K562 (cell line): ENCODE results near the gene C1orf174. TPM values are rescaled to one million over a fixed set of nuclear protein-coding genes. Genes with fewer than 3 reads are reported as not detected.

Experiments
- BCOR ChIP-seq: fragments of 450-650 bp; IDR thresholded peaks from 2 replicates; pipeline ENCODE4 v1.6.1; 2016
- GATA2 ChIP-seq: sonication (generic); formaldehyde crosslinking; IDR thresholded peaks from 2 replicates; pipeline ENCODE4 v1.4.0; 2020; ENCODE audit warnings: mild to moderate bottlenecking, missing genetic modification reagents
- GATAD2B ChIP-seq: fragments of 450-650 bp; IDR thresholded peaks from 2 replicates; pipeline ENCODE4 v1.6.1; 2017; ENCODE audit warnings: mild to moderate bottlenecking, borderline replicate concordance
- MGA ChIP-seq: fragments of 450-650 bp; IDR thresholded peaks from 2 replicates; pipeline ENCODE4 v1.6.1; 2016; ENCODE audit warnings: mild to moderate bottlenecking, moderate library complexity
- RUNX1 ChIP-seq: sonication (generic); IDR thresholded peaks from 2 replicates; pipeline ENCODE4 v1.6.1; 2016; ENCODE audit warnings: antibody characterized with exemption, low read depth
- TRIM24 ChIP-seq, 2 experiments: fragments of 450-650 bp; IDR thresholded peaks; 2 replicates each; pipeline ENCODE4 v1.6.1; 2016
- ZNF398 ChIP-seq: fragments of 250-450 bp; sonication (Bioruptor Pico); IDR thresholded peaks from 2 replicates; pipeline ENCODE4 v1.8.0; 2021; ENCODE audit warnings: moderate library complexity, mild to moderate bottlenecking, inconsistent platforms
- polyA plus RNA-seq, 8 experiments: library from polyadenylated mRNA; depleted of rRNA in 4 of 8; stranded (reverse) in 5 of 8; unstranded in 3 of 8; fragments of >200 nt; fragmentation: Nextera tagmentation in 2 of 8; fragmentation: Illumina TruSeq in 1 of 8; extraction: Ambion mirVana in 2 of 8; extraction: Trizol in 1 of 8; gene quantifications; 2 replicates each; pipeline versions ENCODE4 v1.2.1 to v1.2.3, GENCODE V29; 2011 to 2014; ENCODE audit warnings: inconsistent platforms in 1 of 8, missing spikeins in 1 of 8
- total RNA-seq, 7 experiments: library from RNA; depleted of rRNA in 6 of 7; stranded (reverse); fragments of >200 nt in 6 of 7; fragmentation: Illumina TruSeq in 2 of 7; extraction: Trizol in 2 of 7; gene quantifications; 2 replicates each; pipeline versions ENCODE4 v1.2.1 to v1.2.3, GENCODE V29; 2011 to 2021; ENCODE audit warnings: low replicate concordance in 1 of 7

Gene C1orf174
- total and polyA plus RNA-seq, 9 of the 15 experiments (the other 6 are each of a cell fraction or from before 2014, with no cell fraction given), result 38.5 to 64.9 (median 45.4) TPM

DNA sequence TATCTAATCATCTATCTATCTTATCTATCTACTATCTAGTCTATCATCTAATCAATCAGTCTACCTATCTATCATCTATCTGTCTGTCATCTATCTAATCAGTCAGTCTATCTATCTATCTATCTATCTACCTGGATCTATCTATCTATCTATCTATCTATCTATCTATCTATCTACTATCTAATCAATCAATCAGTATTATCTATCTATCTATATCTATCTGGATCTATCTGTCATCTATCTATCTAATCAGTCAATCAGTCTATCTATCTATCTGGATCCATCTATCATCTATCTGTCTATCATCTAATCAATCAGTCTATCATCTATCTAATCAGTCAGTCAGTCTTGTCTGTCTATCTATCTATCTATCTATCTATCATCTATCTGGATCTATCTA is 26.9 kb upstream of the C1orf174 start (continued):
- 0 out of 2 replicates have a peak, but pooled peaks have one; percentile 13 for TF ChIP-seq MGA
- peak; percentile 40 to 57; a peak in 3 of 4 replicates for TF ChIP-seq TRIM24 (IDR thresholded peaks at IDR 0.05)
- TF ChIP-seq GATA2, result peak; percentile 62
- TF ChIP-seq BCOR, result peak; percentile 85
- TF ChIP-seq ZNF398 (CRISPR knock-in tag), result no peak
- no peak for TF ChIP-seq RUNX1
- TF ChIP-seq GATAD2B, result peak; percentile 75; the same call in 1 of the 2 replicates
- TF ChIP-seq, all 486 proteins: peak for 13
